ENCODE data around the gene VTI1A.

DNA sequence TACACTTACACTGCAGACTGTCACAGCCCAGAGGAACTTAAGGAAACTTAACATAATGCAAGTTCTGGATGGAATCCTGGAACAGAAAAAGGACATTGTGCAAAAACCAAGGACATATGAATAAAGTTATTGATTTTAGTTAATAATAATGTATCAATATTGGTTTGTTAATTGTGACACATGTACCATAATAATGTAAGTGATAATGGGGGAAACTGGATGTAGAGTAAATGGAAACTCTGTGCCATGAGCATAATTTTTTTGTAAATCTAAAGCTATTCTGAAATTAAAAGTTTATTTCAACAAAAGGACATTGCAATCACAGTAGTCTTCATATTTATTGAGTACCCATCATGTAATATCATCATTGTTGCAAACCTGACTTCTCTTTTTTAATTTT lies 107.2 kb downstream of the VTI1A start:
- TF ChIP-seq CTCF (IDR thresholded peaks at IDR 0.05; ENCODE audit: control extremely low read depth in 1 of 3, insufficient read depth in 1 of 3, low read depth in 1 of 3, low read length in 3 of 3): no peak
- no peak for TF ChIP-seq EZH2 (IDR thresholded peaks at IDR 0.05; ENCODE audit: low read depth, low read length, severe bottlenecking)
- TF ChIP-seq BCL11A (IDR thresholded peaks at IDR 0.05; ENCODE audit: low read depth in 2 of 2, low read length in 2 of 2): no peak
- TF ChIP-seq SIX5 (IDR thresholded peaks at IDR 0.05; ENCODE audit: low read depth, low read length): no peak
- TF ChIP-seq POLR2A (IDR thresholded peaks at IDR 0.05; ENCODE audit: control extremely low read depth in 1 of 2, low read depth in 2 of 2, low read length in 2 of 2): no peak
